ENCODE results near the gene PHF20. TPM values are rescaled to one million over a fixed set of nuclear protein-coding genes. Genes with fewer than 3 reads are reported as not detected.
"Not testable (repeated sequence)": the region's sequence is repeated elsewhere in the genome, so short reads cannot be mapped to it uniquely, and the experiment has no call there.

PHF20 gene
- total RNA-seq, 1 donor from 2014 or later = 86.0 TPM

DNA sequence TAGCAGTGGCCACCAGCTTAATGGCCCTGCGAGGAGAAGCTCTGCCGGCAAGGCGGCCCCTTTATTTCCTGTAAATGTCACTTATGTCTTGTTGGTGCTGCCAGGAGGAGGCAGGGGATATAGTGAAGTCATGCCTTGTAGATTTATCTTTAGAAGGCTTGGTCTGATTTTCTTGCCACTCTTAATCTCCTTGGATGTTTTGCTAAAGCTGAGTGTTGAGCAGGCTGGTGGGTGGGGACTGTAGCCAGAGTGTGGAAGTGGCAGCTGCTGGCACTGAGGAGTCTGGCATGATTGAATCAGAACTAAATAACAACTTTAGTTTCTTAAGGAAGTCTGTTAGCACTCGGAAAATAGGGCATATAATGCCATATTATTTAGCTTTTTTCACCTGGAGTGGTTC, 77.9 kb downstream of the PHF20 start:
- ATAC-seq (ENCODE audit: low read depth) = no peak
- H3K4me3 Mint-ChIP-seq = no peak overlapping the region
- no peaks in the 10 kb centered on the region for H3K9me3 Mint-ChIP-seq
- ChIA-PET POLR2A (no interaction called here), CTCF (interaction anchor here (1.3 kb wide), 1 partner anchor 107 kb away, joined by 5 read pairs; no protein-coding TSS in a partner anchor)
- intact Hi-C loops (cut with micrococcal nuclease) = no loop called here
- DNase-seq = no peak
- peaks cover 79% of the 10 kb centered on the region for H3K36me3 Mint-ChIP-seq (ENCODE audit: low read depth)
- peak overlapping the region; percentile 59 for H3K27ac Mint-ChIP-seq
- H3K27me3 Mint-ChIP-seq = no peaks in the 10 kb centered on the region
- H3K4me1 Mint-ChIP-seq = peaks cover 12% of the 10 kb centered on the region
- TF ChIP-seq, protein P1, sequence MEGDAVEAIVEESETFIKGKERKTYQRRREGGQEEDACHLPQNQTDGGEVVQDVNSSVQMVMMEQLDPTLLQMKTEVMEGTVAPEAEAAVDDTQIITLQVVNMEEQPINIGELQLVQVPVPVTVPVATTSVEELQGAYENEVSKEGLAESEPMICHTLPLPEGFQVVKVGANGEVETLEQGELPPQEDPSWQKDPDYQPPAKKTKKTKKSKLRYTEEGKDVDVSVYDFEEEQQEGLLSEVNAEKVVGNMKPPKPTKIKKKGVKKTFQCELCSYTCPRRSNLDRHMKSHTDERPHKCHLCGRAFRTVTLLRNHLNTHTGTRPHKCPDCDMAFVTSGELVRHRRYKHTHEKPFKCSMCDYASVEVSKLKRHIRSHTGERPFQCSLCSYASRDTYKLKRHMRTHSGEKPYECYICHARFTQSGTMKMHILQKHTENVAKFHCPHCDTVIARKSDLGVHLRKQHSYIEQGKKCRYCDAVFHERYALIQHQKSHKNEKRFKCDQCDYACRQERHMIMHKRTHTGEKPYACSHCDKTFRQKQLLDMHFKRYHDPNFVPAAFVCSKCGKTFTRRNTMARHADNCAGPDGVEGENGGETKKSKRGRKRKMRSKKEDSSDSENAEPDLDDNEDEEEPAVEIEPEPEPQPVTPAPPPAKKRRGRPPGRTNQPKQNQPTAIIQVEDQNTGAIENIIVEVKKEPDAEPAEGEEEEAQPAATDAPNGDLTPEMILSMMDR (IDR thresholded peaks at IDR 0.05) = no peak

DNA sequence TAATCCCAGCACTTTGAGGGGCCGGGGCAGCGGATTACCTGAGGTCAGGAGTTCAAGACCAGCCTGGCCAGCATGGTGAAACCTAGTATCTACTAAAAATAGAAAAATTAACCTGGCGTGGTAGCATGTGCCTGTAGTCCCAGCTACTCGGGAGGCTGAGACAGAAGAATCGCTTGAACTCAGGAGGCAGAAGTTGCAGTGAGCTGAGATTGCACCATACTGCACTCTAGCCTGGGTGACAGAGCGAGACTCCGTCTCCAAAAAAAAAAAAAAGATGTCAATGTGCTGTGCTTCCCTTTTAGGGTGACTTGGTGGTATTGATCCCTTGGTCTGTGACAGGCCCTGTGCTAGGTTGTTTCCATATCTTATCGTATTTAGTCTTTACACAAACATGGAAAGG, 79.8 kb downstream of the PHF20 start:
- CTCF ChIA-PET; intact Hi-C loops (cut with micrococcal nuclease); ATAC-seq (ENCODE audit: low read depth); H3K9me3 Mint-ChIP-seq; H3K4me3 Mint-ChIP-seq; H3K27me3 Mint-ChIP-seq; DNase-seq; H3K27ac Mint-ChIP-seq: not testable (repeated sequence)
- H3K4me1 Mint-ChIP-seq = peaks cover 12% of the 10 kb centered on the region
- POLR2A ChIA-PET = interaction anchor here (1.2 kb wide), 1 partner anchor 79 kb away, joined by 3 read pairs; the partner anchor contains the start of gene PHF20
- H3K36me3 Mint-ChIP-seq (ENCODE audit: low read depth) = peaks cover 75% of the 10 kb centered on the region

DNA sequence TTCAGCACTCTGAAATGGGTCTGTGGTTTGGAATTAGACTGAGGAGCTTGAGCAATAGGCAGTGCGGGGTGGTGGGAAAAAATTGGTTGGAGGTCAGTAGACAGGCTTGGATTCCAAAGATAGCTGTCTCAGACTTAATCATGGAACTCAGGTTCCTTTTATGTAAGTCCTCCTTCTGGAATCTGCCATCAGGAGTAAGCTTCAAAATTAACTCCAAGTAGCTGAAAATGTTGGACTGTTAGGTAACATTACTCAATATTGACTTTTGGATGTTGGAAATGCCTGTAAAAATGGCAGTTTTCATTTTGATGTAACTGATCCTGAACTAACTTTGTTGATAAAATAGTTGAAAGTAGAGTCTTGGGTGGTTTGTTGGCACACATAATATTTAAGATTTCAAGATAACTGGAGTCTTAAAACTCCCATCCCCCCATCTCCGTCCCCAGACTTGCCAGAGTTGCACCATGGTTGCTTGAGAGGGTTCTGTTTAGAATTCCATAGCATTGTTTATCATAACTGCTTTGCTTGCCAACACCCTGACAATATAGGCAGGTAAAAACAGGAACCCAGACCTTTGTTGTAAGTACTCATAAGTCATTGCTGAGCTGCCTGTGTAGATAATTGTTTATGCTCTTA, 83.0 kb downstream of the PHF20 start:
- ATAC-seq (ENCODE audit: low read depth) (no peak), DNase-seq (no peak)
- ChIA-PET CTCF (no interaction called here), POLR2A (no interaction called here)
- Mint-ChIP-seq H3K9me3 (no peaks in the 10 kb centered on the region), H3K27me3 (no peaks in the 10 kb centered on the region), H3K36me3 (ENCODE audit: low read depth) (peaks cover 61% of the 10 kb centered on the region), H3K4me3 (no peak overlapping the region), H3K27ac (no peak overlapping the region), H3K4me1 (peaks cover 6% of the 10 kb centered on the region)
- intact Hi-C loops (cut with micrococcal nuclease) = no loop called here
- TF ChIP-seq, protein P1 (IDR thresholded peaks at IDR 0.05) = no peak

DNA sequence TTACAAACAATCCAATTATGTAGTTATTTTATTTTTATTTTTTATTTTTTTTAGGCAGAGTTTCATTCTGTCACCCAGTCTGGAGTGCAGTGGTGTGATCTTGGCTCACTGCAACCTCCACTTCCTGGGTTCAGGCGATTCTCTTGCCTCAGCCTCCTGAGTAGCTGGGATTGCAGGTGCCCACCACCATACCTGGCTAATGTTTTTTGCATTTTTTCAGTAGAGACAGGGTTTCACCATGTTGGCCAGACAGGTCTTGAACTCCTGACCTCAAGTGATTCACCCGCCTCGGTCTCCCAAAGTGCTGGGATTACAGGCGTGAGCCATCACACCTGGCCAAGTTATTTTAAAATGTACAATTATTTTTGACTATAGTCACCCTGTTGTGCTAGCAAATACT, 83.8 kb downstream of the PHF20 start:
- DNase-seq; POLR2A ChIA-PET; H3K4me1 Mint-ChIP-seq; CTCF ChIA-PET; ATAC-seq (ENCODE audit: low read depth); H3K4me3 Mint-ChIP-seq; H3K9me3 Mint-ChIP-seq; intact Hi-C loops (cut with micrococcal nuclease); H3K27me3 Mint-ChIP-seq; H3K27ac Mint-ChIP-seq: not testable (repeated sequence)
- H3K36me3 Mint-ChIP-seq (ENCODE audit: low read depth) = peaks cover 60% of the 10 kb centered on the region

DNA sequence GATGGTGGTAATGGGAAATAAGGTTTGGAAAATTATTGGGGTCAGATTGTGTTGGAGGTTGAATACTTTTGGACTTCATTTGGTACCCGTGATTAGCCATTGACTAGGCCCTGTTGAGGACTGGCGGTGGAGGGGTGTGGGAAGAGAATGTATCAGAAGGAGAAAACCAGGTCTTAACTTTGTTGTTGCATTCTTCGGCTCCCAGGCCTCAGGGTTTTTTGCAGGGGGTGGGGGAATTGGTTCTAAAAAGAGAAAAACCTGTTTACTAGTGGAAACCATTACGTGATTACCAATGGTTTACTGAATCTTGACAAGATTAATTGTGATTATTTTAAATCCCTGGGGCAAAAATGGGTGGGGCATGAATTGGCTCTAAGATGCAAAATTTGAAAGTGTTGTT, 85.1 kb downstream of the PHF20 start:
- TF ChIP-seq, protein P1 (IDR thresholded peaks at IDR 0.05) = no peak
- ATAC-seq (ENCODE audit: low read depth) (no peak), DNase-seq (no peak)
- Mint-ChIP-seq H3K27me3 (no peaks in the 10 kb centered on the region), H3K4me1 (no peaks in the 10 kb centered on the region), H3K27ac (no peak overlapping the region), H3K4me3 (no peak overlapping the region), H3K36me3 (ENCODE audit: low read depth) (peaks cover 59% of the 10 kb centered on the region), H3K9me3 (no peaks in the 10 kb centered on the region)
- POLR2A ChIA-PET = no interaction called here
- CTCF ChIA-PET = interaction anchor here (0.9 to 1.0 kb wide), 2 partner anchors 28 to 410 kb away, joined by 3 read pairs; no protein-coding TSS in a partner anchor
- intact Hi-C loops (cut with micrococcal nuclease) = no loop called here

DNA sequence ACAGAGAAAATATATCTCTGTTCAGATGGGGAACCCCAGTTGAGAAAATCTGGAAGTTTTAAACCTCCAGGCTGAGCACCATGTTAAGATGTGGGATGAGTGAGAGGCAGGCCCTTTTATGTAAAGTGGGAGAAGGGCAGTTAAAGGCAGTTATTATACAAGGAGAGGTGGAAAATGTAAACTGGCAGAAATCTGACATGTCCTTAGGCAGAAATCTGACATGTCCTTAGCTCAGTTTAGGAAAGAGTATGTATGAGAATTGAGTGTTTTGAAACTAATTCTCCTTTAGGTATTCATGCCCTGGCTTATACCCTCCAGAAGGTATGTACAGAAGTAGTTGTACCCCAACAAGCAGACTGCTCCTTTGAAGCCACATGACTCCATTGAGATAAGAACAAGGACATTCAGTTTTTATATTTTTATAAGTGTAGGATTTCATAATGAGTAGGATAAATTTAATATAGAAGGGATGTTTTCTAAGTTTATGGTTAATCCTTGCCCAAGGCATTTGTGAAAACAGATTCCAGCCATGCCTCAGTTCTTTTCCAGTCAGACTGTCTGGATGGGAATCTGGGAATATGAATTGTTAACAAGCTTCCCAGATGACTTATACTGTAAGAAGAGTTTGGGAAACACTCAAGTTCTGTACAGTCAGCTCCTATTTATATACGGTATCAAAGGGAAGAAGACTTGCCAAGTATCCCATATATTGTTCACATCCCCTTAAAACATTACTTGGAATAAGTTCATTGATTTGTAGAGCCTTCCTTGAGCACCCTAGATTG, 94.8 kb downstream of the PHF20 start:
- ChIA-PET CTCF (interaction anchor here (0.6 kb wide), 1 partner anchor 17 kb away, joined by 5 read pairs; no protein-coding TSS in a partner anchor), POLR2A (no interaction called here)
- no peaks in the 10 kb centered on the region for H3K9me3 Mint-ChIP-seq
- H3K36me3 Mint-ChIP-seq (ENCODE audit: low read depth) = peaks cover 57% of the 10 kb centered on the region
- no peak overlapping the region for H3K27ac Mint-ChIP-seq
- no peaks in the 10 kb centered on the region for H3K4me1 Mint-ChIP-seq
- ATAC-seq (ENCODE audit: low read depth) = no peak
- H3K4me3 Mint-ChIP-seq = no peak overlapping the region
- intact Hi-C loops (cut with micrococcal nuclease) = no loop called here
- DNase-seq = no peak
- TF ChIP-seq, protein P1 (IDR thresholded peaks at IDR 0.05) = no peak
- H3K27me3 Mint-ChIP-seq = no peaks in the 10 kb centered on the region
